ENCODE results near the gene MARCHF11. TPM values are rescaled to one million over a fixed set of nuclear protein-coding genes. Genes with fewer than 3 reads are reported as not detected.

Gene MARCHF11
- total and polyA plus RNA-seq, 9 donors, result 0.24 to 0.27 (median 0.25) TPM; not detected in 5

DNA sequence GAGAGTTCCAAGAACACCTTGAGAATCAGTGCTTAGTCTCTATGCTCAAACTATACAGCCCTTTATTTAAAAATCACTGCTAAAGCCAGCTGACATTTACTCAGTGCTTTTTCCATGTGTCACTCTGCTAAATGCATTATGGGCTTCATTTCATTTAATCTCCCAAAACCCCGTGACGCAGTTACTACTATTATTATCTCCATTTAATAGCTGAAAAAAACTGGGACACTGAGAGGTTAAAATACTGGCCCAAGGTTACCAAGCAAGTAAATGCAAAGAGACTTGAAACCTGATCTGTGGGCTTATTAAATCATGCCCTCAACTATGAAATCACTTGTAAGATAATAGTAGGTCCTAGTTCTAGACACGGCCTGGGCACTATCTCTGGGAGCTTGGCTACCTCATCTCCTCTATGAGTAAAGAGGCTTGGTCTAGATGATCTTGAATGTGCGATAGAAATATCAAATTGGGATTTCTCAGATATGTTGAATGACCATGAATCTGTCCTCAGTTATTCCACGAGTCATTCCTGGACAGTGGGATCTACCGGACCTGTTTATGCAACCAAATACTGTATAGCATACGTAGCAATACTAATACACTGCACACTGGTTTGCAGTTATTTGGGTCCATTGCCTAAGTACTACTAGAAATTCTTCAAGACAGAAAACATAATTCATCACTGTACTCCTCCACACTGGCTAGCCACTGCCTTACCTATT, 32.3 kb downstream of the MARCHF11 start:
- Histone ChIP-seq H3K9me3 (no peaks in the 10 kb centered on the region), H3K27ac (no peak overlapping the region), H3K27me3 (no peaks in the 10 kb centered on the region), H3K4me1 (ENCODE audit: insufficient read depth) (peaks cover 10% of the 10 kb centered on the region), H3K36me3 (no peaks in the 10 kb centered on the region), H3K4me3 (no peak overlapping the region)
- no peak for TF ChIP-seq POLR2A (IDR thresholded peaks at IDR 0.05)
- DNase-seq, result no peak
- intact Hi-C loops (cut with DNase I), result no loop called here
- WGBS, 3 donors, result 83 to 89% (median 86%) methylated on average over 7 of the region's 7 CpGs

DNA sequence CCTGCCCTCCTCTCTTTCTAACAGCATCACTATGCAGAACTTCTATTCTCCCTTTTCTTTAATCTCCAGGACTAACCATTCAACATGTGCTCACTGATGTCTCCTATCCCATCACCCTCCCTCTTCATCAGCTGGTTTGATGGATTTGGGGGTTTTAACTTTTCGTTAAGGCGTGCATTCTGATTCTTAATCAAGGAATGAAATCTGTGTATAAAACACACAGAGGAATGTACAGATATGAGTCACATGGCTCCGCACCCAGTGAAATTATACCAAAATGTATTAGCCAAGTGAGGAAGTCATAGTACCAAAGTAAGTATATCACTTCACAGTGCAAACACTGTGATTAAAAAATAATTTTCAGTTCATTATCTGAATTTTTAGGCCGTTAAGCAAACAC, 35.2 kb downstream of the MARCHF11 start:
- DNase-seq, result no peak
- no peak for TF ChIP-seq EP300 (IDR thresholded peaks at IDR 0.05)
- TF ChIP-seq, protein P1, sequence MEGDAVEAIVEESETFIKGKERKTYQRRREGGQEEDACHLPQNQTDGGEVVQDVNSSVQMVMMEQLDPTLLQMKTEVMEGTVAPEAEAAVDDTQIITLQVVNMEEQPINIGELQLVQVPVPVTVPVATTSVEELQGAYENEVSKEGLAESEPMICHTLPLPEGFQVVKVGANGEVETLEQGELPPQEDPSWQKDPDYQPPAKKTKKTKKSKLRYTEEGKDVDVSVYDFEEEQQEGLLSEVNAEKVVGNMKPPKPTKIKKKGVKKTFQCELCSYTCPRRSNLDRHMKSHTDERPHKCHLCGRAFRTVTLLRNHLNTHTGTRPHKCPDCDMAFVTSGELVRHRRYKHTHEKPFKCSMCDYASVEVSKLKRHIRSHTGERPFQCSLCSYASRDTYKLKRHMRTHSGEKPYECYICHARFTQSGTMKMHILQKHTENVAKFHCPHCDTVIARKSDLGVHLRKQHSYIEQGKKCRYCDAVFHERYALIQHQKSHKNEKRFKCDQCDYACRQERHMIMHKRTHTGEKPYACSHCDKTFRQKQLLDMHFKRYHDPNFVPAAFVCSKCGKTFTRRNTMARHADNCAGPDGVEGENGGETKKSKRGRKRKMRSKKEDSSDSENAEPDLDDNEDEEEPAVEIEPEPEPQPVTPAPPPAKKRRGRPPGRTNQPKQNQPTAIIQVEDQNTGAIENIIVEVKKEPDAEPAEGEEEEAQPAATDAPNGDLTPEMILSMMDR (IDR thresholded peaks at IDR 0.05), result no peak
- TF ChIP-seq POLR2A (IDR thresholded peaks at IDR 0.05), result no peak
- H3K27me3 ChIP-seq, result no peaks in the 10 kb centered on the region
- intact Hi-C loops (cut with DNase I), result no loop called here
- H3K27ac ChIP-seq, result peak overlapping the region in 1 of 2 donors; percentile 22
- H3K9me3 ChIP-seq, result no peaks in the 10 kb centered on the region
- H3K4me3 ChIP-seq, result no peak overlapping the region
- WGBS, 3 donors, result 78 to 88% (median 86%) methylated on average over 4 of the region's 4 CpGs
- H3K36me3 ChIP-seq, result no peaks in the 10 kb centered on the region
- peaks cover 16% of the 10 kb centered on the region for H3K4me1 ChIP-seq (ENCODE audit: insufficient read depth)

DNA sequence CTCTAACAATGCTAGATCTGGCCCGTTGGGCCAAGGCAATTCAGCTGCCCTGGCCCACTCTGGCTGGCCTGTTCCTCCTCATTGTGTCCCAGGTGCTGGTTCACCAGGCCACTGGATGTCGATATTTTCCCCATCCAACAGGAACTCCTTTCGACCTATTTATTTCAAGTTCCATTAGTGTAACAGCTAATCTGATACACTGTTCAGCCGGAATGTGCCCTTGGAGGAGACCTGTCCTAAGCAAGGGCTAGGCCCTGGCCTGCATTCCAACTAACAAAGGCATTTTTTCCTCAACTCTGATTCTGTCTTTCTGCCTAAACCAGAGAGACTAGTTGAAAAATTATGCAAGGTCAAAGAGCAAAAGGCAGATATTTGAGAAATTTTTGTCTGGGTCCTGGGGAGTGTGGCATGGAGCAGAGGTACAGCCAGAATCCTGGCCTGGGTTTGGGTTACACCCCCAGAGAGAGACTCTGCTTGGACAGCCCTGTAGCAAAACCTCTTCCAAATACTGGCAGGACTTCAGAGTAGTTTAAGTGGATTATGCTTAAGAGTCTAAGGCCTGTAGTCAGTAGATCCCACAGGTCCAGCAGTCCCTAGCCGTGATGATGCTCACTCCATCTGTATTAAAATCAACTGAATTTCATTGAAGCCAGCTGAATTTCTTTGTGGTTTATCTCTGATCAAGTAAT, 36.1 kb downstream of the MARCHF11 start:
- intact Hi-C loops (cut with DNase I), result no loop called here
- WGBS, 3 donors, result 48 to 60% (median 57%) methylated on average over 5 of the region's 5 CpGs
- TF ChIP-seq, protein P1 (IDR thresholded peaks at IDR 0.05), result no peak
- no peak for TF ChIP-seq POLR2A (IDR thresholded peaks at IDR 0.05)
- TF ChIP-seq EP300 (IDR thresholded peaks at IDR 0.05), result no peak

DNA sequence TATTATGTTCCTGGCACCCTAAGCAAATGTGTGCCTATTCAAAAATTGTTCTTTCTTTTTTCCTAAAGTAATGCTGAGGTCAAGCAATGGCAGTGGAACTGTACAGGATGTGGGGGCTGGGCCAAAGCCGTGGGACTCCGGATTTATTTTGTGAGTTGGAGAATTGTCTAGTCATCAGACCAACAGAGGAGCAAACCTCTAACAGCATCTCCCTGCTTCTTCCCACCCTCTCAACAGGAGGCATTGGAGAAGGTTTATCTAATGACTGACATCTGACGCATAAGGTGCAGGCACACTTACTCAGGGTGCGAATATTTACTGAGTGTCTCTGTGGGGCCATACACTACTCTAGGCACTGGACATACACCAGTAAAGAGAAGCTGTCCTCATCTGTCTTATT, 38.6 kb downstream of the MARCHF11 start:
- H3K4me1 ChIP-seq (ENCODE audit: insufficient read depth), result peaks cover 16% of the 10 kb centered on the region
- WGBS, 3 donors, result 11 to 33% (median 18%) methylated on average over 4 of the region's 4 CpGs
- H3K36me3 ChIP-seq, result no peaks in the 10 kb centered on the region
- intact Hi-C loops (cut with DNase I), result no loop called here
- DNase-seq, result peak in 2 of 5 donors; percentile 12 to 37
- no peaks in the 10 kb centered on the region for H3K27me3 ChIP-seq
- peaks cover 0 to 3% of the 10 kb centered on the region in 2 donors for H3K9me3 ChIP-seq
- TF ChIP-seq, protein P1 (IDR thresholded peaks at IDR 0.05), result no peak
- TF ChIP-seq EP300 (IDR thresholded peaks at IDR 0.05), result no peak
- TF ChIP-seq POLR2A (IDR thresholded peaks at IDR 0.05), result no peak
- H3K4me3 ChIP-seq, result no peak overlapping the region
- H3K27ac ChIP-seq, result no peak overlapping the region

More for the DNA sequence above, 36.1 kb downstream of the MARCHF11 start:
- H3K4me3 ChIP-seq, result no peak overlapping the region
- H3K27me3 ChIP-seq, result no peaks in the 10 kb centered on the region
- peak overlapping the region in 1 of 2 donors; percentile 22 for H3K27ac ChIP-seq
- DNase-seq, result peak in 1 of 5 donors; percentile 11
- no peaks in the 10 kb centered on the region for H3K36me3 ChIP-seq
- H3K4me1 ChIP-seq (ENCODE audit: insufficient read depth), result peaks cover 16% of the 10 kb centered on the region
- no peaks in the 10 kb centered on the region for H3K9me3 ChIP-seq

DNA sequence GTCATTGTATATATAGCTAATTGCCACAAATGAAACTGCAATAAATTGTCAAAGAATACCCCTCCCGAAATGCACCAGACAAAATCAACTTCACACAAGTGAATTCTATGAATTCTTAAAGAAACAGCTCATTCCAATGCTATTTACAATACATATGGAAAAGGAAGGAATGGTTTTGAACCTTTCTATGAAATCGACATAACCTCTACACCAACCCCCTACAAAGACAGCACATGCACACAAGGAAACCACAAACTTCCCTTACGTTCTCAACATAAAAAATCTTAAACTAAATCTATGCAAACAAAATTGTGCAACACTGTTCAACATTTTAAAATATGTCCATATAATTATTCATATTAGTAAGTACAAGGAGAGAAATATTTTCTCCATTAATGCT, 39.2 kb downstream of the MARCHF11 start:
- intact Hi-C loops (cut with DNase I), result no loop called here
- Histone ChIP-seq H3K4me3 (no peak overlapping the region), H3K27ac (no peak overlapping the region), H3K36me3 (no peaks in the 10 kb centered on the region), H3K4me1 (ENCODE audit: insufficient read depth) (peaks cover 16% of the 10 kb centered on the region), H3K9me3 (peaks cover 0 to 3% of the 10 kb centered on the region in 2 donors), H3K27me3 (no peaks in the 10 kb centered on the region)
- TF ChIP-seq, protein P1 (IDR thresholded peaks at IDR 0.05), result no peak
- TF ChIP-seq EP300 (IDR thresholded peaks at IDR 0.05) (no peak), POLR2A (IDR thresholded peaks at IDR 0.05) (no peak)
- DNase-seq, result no peak
- 65 to 71% (median 70%) methylated on average over 3 of the region's 3 CpGs for WGBS, 3 donors

All from ovary (tissue), 9 donors.